HepG2 (cell line): Measurements from ENCODE around the gene ACTRT2. TPM values are rescaled to one million over a fixed set of nuclear protein-coding genes. Genes with fewer than 3 reads are reported as not detected.

Experiments
- CREB1 ChIP-seq, 2 experiments: fragments of 450-650 bp in 1 of 2; IDR thresholded peaks; 2 replicates each; pipeline ENCODE4 v1.6.1; 2016 to 2017; ENCODE audit warnings: control low read depth in 1 of 2, mild to moderate bottlenecking in 1 of 2, missing compliant biosample characterization in 1 of 2, missing genetic modification characterization in 1 of 2
- ERF ChIP-seq: IDR thresholded peaks from 2 replicates; pipeline ENCODE4 v1.6.1; 2018; ENCODE audit warnings: missing biosample characterization, missing genetic modification reagents
- GATAD2A ChIP-seq: IDR thresholded peaks from 2 replicates; pipeline ENCODE4 v1.6.1; 2016
- MXI1 ChIP-seq: IDR thresholded peaks from 3 replicates; pipeline ENCODE4 v1.6.1; 2012; ENCODE audit warnings: low read depth, low read length, inconsistent platforms, borderline replicate concordance
- MYNN ChIP-seq: sonication (generic); formaldehyde crosslinking; IDR thresholded peaks from 2 replicates; pipeline ENCODE4 v1.4.0; 2020; ENCODE audit warnings: mild to moderate bottlenecking, low read depth, missing genetic modification reagents
- NCOR1 ChIP-seq: fragments of 200-600 bp; sonication (generic); IDR thresholded peaks from 2 replicates; pipeline ENCODE4 v1.7.0; 2017; ENCODE audit warnings: antibody characterized with exemption, low read length, borderline replicate concordance
- SETDB1 ChIP-seq: sonication (generic); formaldehyde crosslinking; IDR thresholded peaks from 2 replicates; pipeline ENCODE4 v1.5.1; 2020; ENCODE audit warnings: missing genetic modification reagents, mild to moderate bottlenecking, borderline replicate concordance
- SP140L ChIP-seq: sonication (generic); formaldehyde crosslinking; IDR thresholded peaks from 2 replicates; pipeline ENCODE4 v1.4.0; 2020; ENCODE audit warnings: missing genetic modification reagents, borderline replicate concordance
- ZNF292 ChIP-seq: sonication (generic); formaldehyde crosslinking; IDR thresholded peaks from 2 replicates; pipeline ENCODE4 v1.8.1; 2022; ENCODE audit warnings: mild to moderate bottlenecking, low read depth, missing genetic modification reagents, borderline replicate concordance
- ZNF3 ChIP-seq: IDR thresholded peaks from 2 replicates; pipeline ENCODE4 v1.7.0; 2017; ENCODE audit warnings: inconsistent platforms
- ZNF367 ChIP-seq: sonication (generic); formaldehyde crosslinking; IDR thresholded peaks from 2 replicates; pipeline ENCODE4 v1.4.0; 2020; ENCODE audit warnings: missing genetic modification reagents, borderline replicate concordance
- ZNF572 ChIP-seq: sonication (generic); formaldehyde crosslinking; IDR thresholded peaks from 2 replicates; pipeline ENCODE4 v1.5.1; 2020; ENCODE audit warnings: mild to moderate bottlenecking, missing genetic modification reagents
- polyA plus RNA-seq, 8 experiments: library from polyadenylated mRNA; depleted of rRNA in 3 of 8; stranded (reverse) in 7 of 8; unstranded in 1 of 8; fragments of >200 nt; fragmentation: Illumina TruSeq in 4 of 8; extraction: Trizol in 4 of 8; gene quantifications; 2 replicates each; pipeline versions ENCODE4 v1.2.1 to v1.2.3, GENCODE V29; 2011 to 2016; ENCODE audit warnings: low read depth in 4 of 8, missing spikeins in 1 of 8, mixed read lengths in 1 of 8; ENCODE audit not compliant: insufficient read depth in 1 of 8
- total RNA-seq, 5 experiments: library from RNA; depleted of rRNA; stranded (reverse); fragments of >200 nt; fragmentation: Illumina TruSeq; extraction: Trizol; gene quantifications; 2 replicates each; pipeline ENCODE4 v1.2.3, GENCODE V29; 2016; ENCODE audit warnings: low read depth in 1 of 5
- TF ChIP-seq, protein P1 (sequence below): sonication (generic); formaldehyde crosslinking; conservative IDR thresholded peaks from 2 replicates; pipeline ENCODE4 v1.8.1; 2023; ENCODE audit warnings: missing genetic modification reagents
- TF ChIP-seq, protein P2 (sequence below): sonication (generic); formaldehyde crosslinking; conservative IDR thresholded peaks from 2 replicates; pipeline ENCODE4 v1.4.0; 2020; ENCODE audit warnings: mild to moderate bottlenecking, missing genetic modification reagents, moderate library complexity
- TF ChIP-seq, protein P3 (sequence below): sonication (generic); formaldehyde crosslinking; IDR thresholded peaks from 2 replicates; pipeline ENCODE4 v1.4.0; 2020; ENCODE audit warnings: missing genetic modification reagents, borderline replicate concordance
- TF ChIP-seq, protein P4 (sequence below): sonication (generic); formaldehyde crosslinking; IDR thresholded peaks from 2 replicates; pipeline ENCODE4 v1.4.0; 2020; ENCODE audit warnings: missing genetic modification reagents, borderline replicate concordance
- TF ChIP-seq, protein P5 (sequence below): sonication (generic); formaldehyde crosslinking; IDR thresholded peaks from 2 replicates; pipeline ENCODE4 v1.4.0; 2020; ENCODE audit warnings: mild to moderate bottlenecking, low read depth, missing genetic modification reagents

ACTRT2 gene
- total and polyA plus RNA-seq, 2 of the 13 experiments (the other 11 are each of a cell fraction or from before 2014, with no cell fraction given) = not detected

DNA sequence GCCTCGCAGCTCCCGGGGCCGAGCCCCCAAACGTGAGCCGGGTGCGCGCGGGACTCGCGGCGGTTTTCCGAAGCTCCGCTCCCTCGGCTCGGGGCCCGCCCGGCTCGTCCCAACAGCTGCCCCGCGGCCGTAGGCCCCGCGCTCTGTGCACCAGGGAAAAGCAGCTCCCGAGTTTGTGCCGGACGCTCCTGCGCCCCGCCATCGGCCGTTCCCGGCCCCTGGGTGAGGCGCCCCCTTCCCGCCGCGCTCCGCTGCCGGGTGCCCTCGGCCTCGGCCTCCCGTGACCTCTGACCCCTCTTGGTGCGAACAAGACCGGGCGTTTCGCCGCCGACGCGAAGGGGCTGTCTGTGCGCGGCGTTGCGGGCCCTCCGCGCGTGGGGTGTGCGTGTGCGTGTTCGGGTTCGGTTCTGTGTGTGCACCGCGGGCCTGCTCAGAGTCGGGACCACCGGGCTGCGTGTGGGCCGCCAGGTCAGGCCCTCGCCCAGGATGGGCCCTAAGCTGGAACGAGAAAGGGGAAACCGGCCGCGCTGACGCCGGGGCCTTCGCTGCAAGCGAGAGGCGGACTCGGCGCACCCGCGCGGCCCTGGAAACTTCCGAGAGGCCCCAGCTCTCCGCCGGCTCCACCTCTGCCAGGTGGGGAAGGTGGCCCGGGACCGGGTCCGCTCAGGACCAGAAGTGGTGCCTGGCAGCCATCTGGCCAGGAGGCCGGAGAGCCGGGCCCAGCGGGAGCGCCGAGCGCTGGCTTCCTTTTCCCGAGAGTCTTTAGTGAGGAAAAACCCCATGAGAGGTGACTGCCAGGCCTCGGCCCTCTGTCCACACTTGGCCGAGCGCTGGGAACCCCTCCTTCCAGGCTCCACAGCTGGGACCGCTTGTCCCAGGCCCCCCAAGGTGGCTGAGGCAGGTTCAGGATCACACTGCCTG lies 49.6 kb downstream of the ACTRT2 start (continued):
- TF ChIP-seq, protein P1, sequence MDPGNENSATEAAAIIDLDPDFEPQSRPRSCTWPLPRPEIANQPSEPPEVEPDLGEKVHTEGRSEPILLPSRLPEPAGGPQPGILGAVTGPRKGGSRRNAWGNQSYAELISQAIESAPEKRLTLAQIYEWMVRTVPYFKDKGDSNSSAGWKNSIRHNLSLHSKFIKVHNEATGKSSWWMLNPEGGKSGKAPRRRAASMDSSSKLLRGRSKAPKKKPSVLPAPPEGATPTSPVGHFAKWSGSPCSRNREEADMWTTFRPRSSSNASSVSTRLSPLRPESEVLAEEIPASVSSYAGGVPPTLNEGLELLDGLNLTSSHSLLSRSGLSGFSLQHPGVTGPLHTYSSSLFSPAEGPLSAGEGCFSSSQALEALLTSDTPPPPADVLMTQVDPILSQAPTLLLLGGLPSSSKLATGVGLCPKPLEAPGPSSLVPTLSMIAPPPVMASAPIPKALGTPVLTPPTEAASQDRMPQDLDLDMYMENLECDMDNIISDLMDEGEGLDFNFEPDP (CRISPR knock-in tag) = no peak
- TF ChIP-seq SP140L (CRISPR knock-in tag) = no peak
- TF ChIP-seq, protein P2, sequence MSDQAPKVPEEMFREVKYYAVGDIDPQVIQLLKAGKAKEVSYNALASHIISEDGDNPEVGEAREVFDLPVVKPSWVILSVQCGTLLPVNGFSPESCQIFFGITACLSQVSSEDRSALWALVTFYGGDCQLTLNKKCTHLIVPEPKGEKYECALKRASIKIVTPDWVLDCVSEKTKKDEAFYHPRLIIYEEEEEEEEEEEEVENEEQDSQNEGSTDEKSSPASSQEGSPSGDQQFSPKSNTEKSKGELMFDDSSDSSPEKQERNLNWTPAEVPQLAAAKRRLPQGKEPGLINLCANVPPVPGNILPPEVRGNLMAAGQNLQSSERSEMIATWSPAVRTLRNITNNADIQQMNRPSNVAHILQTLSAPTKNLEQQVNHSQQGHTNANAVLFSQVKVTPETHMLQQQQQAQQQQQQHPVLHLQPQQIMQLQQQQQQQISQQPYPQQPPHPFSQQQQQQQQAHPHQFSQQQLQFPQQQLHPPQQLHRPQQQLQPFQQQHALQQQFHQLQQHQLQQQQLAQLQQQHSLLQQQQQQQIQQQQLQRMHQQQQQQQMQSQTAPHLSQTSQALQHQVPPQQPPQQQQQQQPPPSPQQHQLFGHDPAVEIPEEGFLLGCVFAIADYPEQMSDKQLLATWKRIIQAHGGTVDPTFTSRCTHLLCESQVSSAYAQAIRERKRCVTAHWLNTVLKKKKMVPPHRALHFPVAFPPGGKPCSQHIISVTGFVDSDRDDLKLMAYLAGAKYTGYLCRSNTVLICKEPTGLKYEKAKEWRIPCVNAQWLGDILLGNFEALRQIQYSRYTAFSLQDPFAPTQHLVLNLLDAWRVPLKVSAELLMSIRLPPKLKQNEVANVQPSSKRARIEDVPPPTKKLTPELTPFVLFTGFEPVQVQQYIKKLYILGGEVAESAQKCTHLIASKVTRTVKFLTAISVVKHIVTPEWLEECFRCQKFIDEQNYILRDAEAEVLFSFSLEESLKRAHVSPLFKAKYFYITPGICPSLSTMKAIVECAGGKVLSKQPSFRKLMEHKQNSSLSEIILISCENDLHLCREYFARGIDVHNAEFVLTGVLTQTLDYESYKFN = no peak
- no peak for TF ChIP-seq NCOR1
- TF ChIP-seq ZNF3 (CRISPR knock-in tag) = no peak
- no peak for TF ChIP-seq ZNF292
- TF ChIP-seq MXI1 = no peak
- no peak for TF ChIP-seq GATAD2A (CRISPR knock-in tag)
- no peak for TF ChIP-seq CREB1 (IDR thresholded peaks at IDR 0.05)
- no peak for TF ChIP-seq CREB1 (CRISPR knock-in tag; IDR thresholded peaks at IDR 0.05)
- TF ChIP-seq, protein P3, sequence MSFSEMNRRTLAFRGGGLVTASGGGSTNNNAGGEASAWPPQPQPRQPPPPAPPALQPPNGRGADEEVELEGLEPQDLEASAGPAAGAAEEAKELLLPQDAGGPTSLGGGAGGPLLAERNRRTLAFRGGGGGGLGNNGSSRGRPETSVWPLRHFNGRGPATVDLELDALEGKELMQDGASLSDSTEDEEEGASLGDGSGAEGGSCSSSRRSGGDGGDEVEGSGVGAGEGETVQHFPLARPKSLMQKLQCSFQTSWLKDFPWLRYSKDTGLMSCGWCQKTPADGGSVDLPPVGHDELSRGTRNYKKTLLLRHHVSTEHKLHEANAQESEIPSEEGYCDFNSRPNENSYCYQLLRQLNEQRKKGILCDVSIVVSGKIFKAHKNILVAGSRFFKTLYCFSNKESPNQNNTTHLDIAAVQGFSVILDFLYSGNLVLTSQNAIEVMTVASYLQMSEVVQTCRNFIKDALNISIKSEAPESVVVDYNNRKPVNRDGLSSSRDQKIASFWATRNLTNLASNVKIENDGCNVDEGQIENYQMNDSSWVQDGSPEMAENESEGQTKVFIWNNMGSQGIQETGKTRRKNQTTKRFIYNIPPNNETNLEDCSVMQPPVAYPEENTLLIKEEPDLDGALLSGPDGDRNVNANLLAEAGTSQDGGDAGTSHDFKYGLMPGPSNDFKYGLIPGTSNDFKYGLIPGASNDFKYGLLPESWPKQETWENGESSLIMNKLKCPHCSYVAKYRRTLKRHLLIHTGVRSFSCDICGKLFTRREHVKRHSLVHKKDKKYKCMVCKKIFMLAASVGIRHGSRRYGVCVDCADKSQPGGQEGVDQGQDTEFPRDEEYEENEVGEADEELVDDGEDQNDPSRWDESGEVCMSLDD (CRISPR knock-in tag) = no peak; the same call in 1 of the 2 replicates
- TF ChIP-seq, protein P4, sequence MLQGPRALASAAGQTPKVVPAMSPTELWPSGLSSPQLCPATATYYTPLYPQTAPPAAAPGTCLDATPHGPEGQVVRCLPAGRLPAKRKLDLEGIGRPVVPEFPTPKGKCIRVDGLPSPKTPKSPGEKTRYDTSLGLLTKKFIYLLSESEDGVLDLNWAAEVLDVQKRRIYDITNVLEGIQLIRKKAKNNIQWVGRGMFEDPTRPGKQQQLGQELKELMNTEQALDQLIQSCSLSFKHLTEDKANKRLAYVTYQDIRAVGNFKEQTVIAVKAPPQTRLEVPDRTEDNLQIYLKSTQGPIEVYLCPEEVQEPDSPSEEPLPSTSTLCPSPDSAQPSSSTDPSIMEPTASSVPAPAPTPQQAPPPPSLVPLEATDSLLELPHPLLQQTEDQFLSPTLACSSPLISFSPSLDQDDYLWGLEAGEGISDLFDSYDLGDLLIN (CRISPR knock-in tag) = 0 out of 2 replicates have a peak, but pooled peaks have one; percentile 24
- no peak for TF ChIP-seq SETDB1
- TF ChIP-seq ZNF572 = no peak
- TF ChIP-seq ERF (CRISPR knock-in tag) = peak; percentile 8; the same call in 1 of the 2 replicates
- TF ChIP-seq, protein P5, sequence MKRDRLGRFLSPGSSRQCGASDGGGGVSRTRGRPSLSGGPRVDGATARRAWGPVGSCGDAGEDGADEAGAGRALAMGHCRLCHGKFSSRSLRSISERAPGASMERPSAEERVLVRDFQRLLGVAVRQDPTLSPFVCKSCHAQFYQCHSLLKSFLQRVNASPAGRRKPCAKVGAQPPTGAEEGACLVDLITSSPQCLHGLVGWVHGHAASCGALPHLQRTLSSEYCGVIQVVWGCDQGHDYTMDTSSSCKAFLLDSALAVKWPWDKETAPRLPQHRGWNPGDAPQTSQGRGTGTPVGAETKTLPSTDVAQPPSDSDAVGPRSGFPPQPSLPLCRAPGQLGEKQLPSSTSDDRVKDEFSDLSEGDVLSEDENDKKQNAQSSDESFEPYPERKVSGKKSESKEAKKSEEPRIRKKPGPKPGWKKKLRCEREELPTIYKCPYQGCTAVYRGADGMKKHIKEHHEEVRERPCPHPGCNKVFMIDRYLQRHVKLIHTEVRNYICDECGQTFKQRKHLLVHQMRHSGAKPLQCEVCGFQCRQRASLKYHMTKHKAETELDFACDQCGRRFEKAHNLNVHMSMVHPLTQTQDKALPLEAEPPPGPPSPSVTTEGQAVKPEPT (CRISPR knock-in tag) = no peak
- no peak; the same call in 1 of the 2 replicates for TF ChIP-seq ZNF367 (CRISPR knock-in tag)
- no peak for TF ChIP-seq MYNN
